ENCODE results near the gene PPP1R36. TPM values are rescaled to one million over a fixed set of nuclear protein-coding genes. Genes with fewer than 3 reads are reported as not detected.
"Not testable (repeated sequence)": the region's sequence is repeated elsewhere in the genome, so short reads cannot be mapped to it uniquely, and the experiment has no call there.

Gene PPP1R36
- total and polyA plus RNA-seq, 2 of the 8 experiments (the other 6 are each of a cell fraction or from before 2014, with no cell fraction given) = 0.39 to 0.93 TPM

DNA sequence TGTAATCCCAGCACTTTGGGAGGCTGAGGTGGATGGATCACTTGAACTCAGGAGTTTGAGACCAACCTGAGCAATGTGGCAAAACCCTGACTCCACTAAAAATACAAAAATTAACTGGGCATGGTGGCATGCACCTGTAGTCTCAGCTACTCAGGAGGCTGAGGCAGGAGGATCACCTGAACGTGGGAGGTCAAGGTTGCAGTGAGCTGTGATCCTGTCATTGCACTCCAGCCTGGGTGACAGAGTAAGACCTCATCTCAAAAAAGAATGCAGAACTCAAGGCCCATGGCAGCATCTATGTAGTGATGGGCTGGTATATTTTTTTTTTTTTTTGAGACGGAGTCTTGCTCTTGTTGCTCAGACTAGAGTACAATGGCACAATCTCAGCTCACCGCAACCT, 81.5 kb downstream of the PPP1R36 start:
- H3K56ac ChIP-seq (replicated peaks; ENCODE audit: insufficient read length, low read depth, low read length); H4K8ac ChIP-seq (ENCODE audit: extremely low read depth, insufficient read depth, low read length); H3K9ac ChIP-seq (replicated peaks in 1 of 4; ENCODE audit: extremely low read depth in 1 of 4, low read depth in 3 of 4, low read length in 3 of 4); H3K27me3 ChIP-seq (replicated peaks in 1 of 4; ENCODE audit: control insufficient read depth in 3 of 4, extremely low read depth in 1 of 4, insufficient read depth in 3 of 4, low read length in 3 of 4); H3K4me2 ChIP-seq (ENCODE audit: insufficient read depth in 1 of 2, low read depth in 2 of 2, low read length in 2 of 2); H4K20me1 ChIP-seq (replicated peaks in 1 of 2; ENCODE audit: control insufficient read depth in 1 of 2, insufficient read depth in 2 of 2, low read length in 2 of 2); H3K14ac ChIP-seq (ENCODE audit: insufficient read length); H3K27ac ChIP-seq (ENCODE audit: low read depth, low read length); DNase-seq (ENCODE audit: low read depth in 1 of 2, low spot score in 2 of 2); H2AFZ ChIP-seq (ENCODE audit: low read length); H4K5ac ChIP-seq (ENCODE audit: insufficient read length, low read depth, low read length); H4K91ac ChIP-seq (replicated peaks; ENCODE audit: insufficient read length, low read length); H2BK120ac ChIP-seq (replicated peaks; ENCODE audit: low read depth, low read length); H2BK20ac ChIP-seq (ENCODE audit: low read length); H3K4me3 ChIP-seq (ENCODE audit: extremely low read depth in 1 of 4, insufficient read depth in 2 of 4, low read depth in 3 of 4, low read length in 4 of 4); H3K9me3 ChIP-seq (ENCODE audit: insufficient read depth in 2 of 2, low read depth in 1 of 2, low read length in 1 of 2); H3K79me1 ChIP-seq (ENCODE audit: low read depth, low read length); H2AK5ac ChIP-seq (ENCODE audit: low read depth, low read length); FAIRE-seq; H3K4ac ChIP-seq (replicated peaks; ENCODE audit: insufficient read length, low read depth, low read length); H3K23ac ChIP-seq (ENCODE audit: insufficient read length); H2BK5ac ChIP-seq (ENCODE audit: low read depth, low read length); H3K36me3 ChIP-seq (ENCODE audit: control insufficient read depth in 2 of 4, insufficient read depth in 4 of 4, low read length in 3 of 4); H2BK15ac ChIP-seq (ENCODE audit: low read length); H2BK12ac ChIP-seq (ENCODE audit: low read depth, low read length); H3K18ac ChIP-seq (ENCODE audit: extremely low read depth, low read length); H3K4me1 ChIP-seq (replicated peaks in 1 of 4; ENCODE audit: control insufficient read depth in 3 of 4, insufficient read depth in 4 of 4, low read length in 3 of 4); H3K23me2 ChIP-seq (ENCODE audit: low read depth, low read length); H3K79me2 ChIP-seq (ENCODE audit: control insufficient read depth in 1 of 2, insufficient read depth in 2 of 2, low read length in 2 of 2): not testable (repeated sequence)
- CTCF ChIA-PET (ENCODE audit: partially characterized antibody) = interaction anchor here (0.6 to 1.9 kb wide), 8 partner anchors 10 to 667 kb away, joined by 3 to 5 read pairs (median 3); no protein-coding TSS in a partner anchor
- POLR2A ChIA-PET (ENCODE audit: partially characterized antibody) = interaction anchor here (1.4 kb wide), 1 partner anchor 89 kb away, joined by 3 read pairs; no protein-coding TSS in a partner anchor
- 90% methylated on average over 3 of the region's 3 CpGs; no CpG with 5 or more reads in 1 of the 2 experiments for WGBS, 2 experiments (ENCODE audit: extremely low coverage in 1 of 2, insufficient coverage in 1 of 2, insufficient read length in 1 of 2, insufficient replicate concordance in 2 of 2, low coverage in 1 of 2, low lambda C conversion rate in 2 of 2, missing lambda C conversion rate in 1 of 2)
